ENCODE data around the gene DOCK11.

The DOCK11 gene

GRCh38 chrX:118660085-118660484 lies 164.5 kb downstream of the DOCK11 start:
- H3K27me3 ChIP-seq (ENCODE audit: low read depth) = no peaks in the 10 kb centered on the region
- H3K9me3 ChIP-seq = no peaks in the 10 kb centered on the region
- H3K4me3 ChIP-seq = no peak overlapping the region
- H3K4me1 ChIP-seq = no peaks in the 10 kb centered on the region
- in situ Hi-C loops (cut with MboI; ENCODE audit: low sequenced_read_pairs) = no loop called here
- no peaks in the 10 kb centered on the region for H3K36me3 ChIP-seq (replicated peaks)
- DNase-seq (ENCODE audit: low spot score in 2 of 2) = no peak

- in situ Hi-C loops (cut with MboI; ENCODE audit: low sequenced_read_pairs) = no loop called here
- Histone ChIP-seq H3K4me3 (no peak overlapping the region), H3K27me3 (ENCODE audit: low read depth) (no peaks in the 10 kb centered on the region), H3K4me1 (peaks cover 12% of the 10 kb centered on the region), H3K36me3 (replicated peaks) (no peaks in the 10 kb centered on the region), H3K9me3 (no peaks in the 10 kb centered on the region)
- DNase-seq (ENCODE audit: low spot score in 2 of 2) = no peak
Measured at GRCh38 chrX:118665204-118665603, 169.6 kb downstream of the DOCK11 start.

DNA sequence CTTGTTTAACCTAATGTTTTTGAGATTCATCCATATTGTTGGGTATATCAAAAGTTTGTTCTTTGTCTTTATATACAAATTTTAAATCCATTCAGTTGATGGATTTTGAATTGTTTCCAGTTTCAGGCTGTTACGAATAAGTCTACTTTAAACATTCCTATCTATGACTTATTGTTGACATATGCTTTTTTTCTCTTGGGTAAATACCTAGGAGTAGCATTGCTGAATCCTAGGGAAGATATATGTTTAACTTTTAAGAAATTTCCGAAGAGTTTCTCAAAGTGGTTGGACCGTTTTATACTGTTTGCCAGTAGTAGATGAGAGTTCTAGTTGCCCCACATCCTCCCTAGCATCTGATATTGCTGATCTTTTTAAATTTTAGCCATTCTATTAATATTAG lies 170.9 kb downstream of the DOCK11 start:
- Histone ChIP-seq H3K9me3 (no peaks in the 10 kb centered on the region), H3K27me3 (ENCODE audit: low read depth) (no peaks in the 10 kb centered on the region), H3K36me3 (replicated peaks) (no peaks in the 10 kb centered on the region), H3K4me1 (peaks cover 12% of the 10 kb centered on the region), H3K4me3 (no peak overlapping the region)
- in situ Hi-C loops (cut with MboI; ENCODE audit: low sequenced_read_pairs) = no loop called here
- no peak for DNase-seq (ENCODE audit: low spot score in 2 of 2)

GRCh38 chrX:118669435-118669834 lies 173.8 kb downstream of the DOCK11 start:
- in situ Hi-C loops (cut with MboI; ENCODE audit: low sequenced_read_pairs) = no loop called here

DNA sequence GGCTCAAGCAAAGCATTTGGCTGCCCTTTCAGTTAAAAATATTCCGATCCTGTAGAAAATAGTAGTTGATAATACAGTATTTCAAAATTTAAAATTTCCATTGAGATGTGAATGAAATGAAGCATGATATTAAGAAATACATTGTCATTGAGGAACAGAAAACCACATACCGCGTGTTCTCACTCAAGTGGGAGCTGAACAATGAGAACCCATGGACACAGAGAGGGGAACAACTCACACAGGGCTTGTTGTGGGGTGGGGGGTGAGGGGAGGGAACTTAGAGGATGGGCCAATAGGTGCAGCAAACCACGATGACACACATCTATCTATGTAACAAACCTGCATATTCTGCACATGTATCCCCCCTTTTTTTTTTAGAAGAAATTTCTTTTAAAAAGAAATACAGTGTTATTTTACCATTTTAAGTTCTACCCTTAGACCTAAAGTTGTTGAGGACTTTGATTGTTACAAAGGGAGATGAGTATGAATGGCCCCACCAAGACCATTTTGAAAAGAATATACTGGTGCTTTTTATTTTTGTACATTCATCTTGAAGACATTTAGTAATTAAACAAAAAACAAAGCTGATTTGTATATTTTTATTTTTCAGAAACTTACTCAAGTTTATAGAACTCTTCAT lies 179.8 kb downstream of the DOCK11 start:
- H3K36me3 ChIP-seq (replicated peaks) = no peaks in the 10 kb centered on the region
- H3K4me3 ChIP-seq = no peak overlapping the region
- no peaks in the 10 kb centered on the region for H3K4me1 ChIP-seq
- in situ Hi-C loops (cut with MboI; ENCODE audit: low sequenced_read_pairs) = no loop called here
- no peaks in the 10 kb centered on the region for H3K27me3 ChIP-seq (ENCODE audit: low read depth)
- no peaks in the 10 kb centered on the region for H3K9me3 ChIP-seq
- DNase-seq (ENCODE audit: low spot score in 2 of 2) = no peak

More at GRCh38 chrX:118669435-118669834, 173.8 kb downstream of the DOCK11 start:
- Histone ChIP-seq H3K9me3 (no peaks in the 10 kb centered on the region), H3K4me3 (no peak overlapping the region), H3K36me3 (replicated peaks) (no peaks in the 10 kb centered on the region), H3K4me1 (peaks cover 12% of the 10 kb centered on the region), H3K27me3 (ENCODE audit: low read depth) (no peaks in the 10 kb centered on the region)
- no peak for DNase-seq (ENCODE audit: low spot score in 2 of 2)

- in situ Hi-C loops (cut with MboI; ENCODE audit: low sequenced_read_pairs) = no loop called here
- H3K27me3 ChIP-seq (ENCODE audit: low read depth) = no peaks in the 10 kb centered on the region
- no peaks in the 10 kb centered on the region for H3K36me3 ChIP-seq (replicated peaks)
- H3K4me3 ChIP-seq = no peak overlapping the region
- no peak for DNase-seq (ENCODE audit: low spot score in 2 of 2)
- no peaks in the 10 kb centered on the region for H3K4me1 ChIP-seq
- H3K9me3 ChIP-seq = no peaks in the 10 kb centered on the region
Measured at GRCh38 chrX:118675966-118676349, 180.3 kb downstream of the DOCK11 start.

- Histone ChIP-seq H3K36me3 (replicated peaks) (no peaks in the 10 kb centered on the region), H3K9me3 (no peaks in the 10 kb centered on the region), H3K4me3 (no peak overlapping the region), H3K27me3 (ENCODE audit: low read depth) (no peaks in the 10 kb centered on the region), H3K4me1 (peaks cover 7% of the 10 kb centered on the region)
- in situ Hi-C loops (cut with MboI; ENCODE audit: low sequenced_read_pairs) = no loop called here
- DNase-seq (ENCODE audit: low spot score in 2 of 2) = no peak
Measured at GRCh38 chrX:118677318-118677717, 181.7 kb downstream of the DOCK11 start.

GRCh38 chrX:118679290-118679689 lies 183.7 kb downstream of the DOCK11 start:
- H3K27me3 ChIP-seq (ENCODE audit: low read depth) = no peaks in the 10 kb centered on the region

DNA sequence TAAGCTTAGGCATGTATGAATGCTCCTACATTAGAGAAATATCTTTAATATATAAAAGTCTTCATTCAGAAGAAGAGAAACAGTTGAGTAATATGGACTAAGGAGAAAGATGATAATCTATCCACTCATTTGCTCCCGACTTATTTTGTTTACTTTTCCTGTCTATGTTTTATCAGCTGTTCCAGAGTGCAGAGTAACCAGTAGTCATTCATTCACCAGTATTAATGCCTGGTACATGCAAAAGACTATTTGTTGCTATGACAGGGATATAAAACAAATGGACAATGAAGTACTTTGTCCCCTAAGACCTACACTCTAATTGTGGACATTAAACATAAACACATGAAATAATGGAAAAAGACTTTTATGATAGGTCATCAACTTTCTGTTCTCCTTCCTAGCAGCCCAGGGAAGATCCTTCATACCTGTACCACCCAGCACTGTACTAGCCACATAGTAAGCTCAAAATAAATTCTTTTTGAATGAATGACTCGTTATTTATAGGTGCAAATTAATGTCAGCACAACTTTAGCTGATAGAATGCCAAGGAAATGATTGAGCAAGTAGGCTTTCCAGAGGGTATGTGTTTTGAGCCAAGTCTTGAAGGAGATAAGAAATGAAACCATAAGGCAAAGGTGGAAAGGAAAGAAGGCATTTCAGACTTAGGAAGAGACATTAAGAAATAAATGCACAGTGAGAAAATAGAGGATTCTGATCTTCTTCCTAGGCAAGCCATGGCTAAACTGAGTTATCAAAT lies 186.8 kb downstream of the DOCK11 start:
- in situ Hi-C loops (cut with MboI; ENCODE audit: low sequenced_read_pairs) = no loop called here
- no peak for DNase-seq (ENCODE audit: low spot score in 2 of 2)
- Histone ChIP-seq H3K36me3 (replicated peaks) (no peaks in the 10 kb centered on the region), H3K4me3 (no peak overlapping the region), H3K27me3 (ENCODE audit: low read depth) (no peaks in the 10 kb centered on the region), H3K9me3 (no peaks in the 10 kb centered on the region), H3K4me1 (peaks cover 7% of the 10 kb centered on the region)

More at GRCh38 chrX:118679290-118679689, 183.7 kb downstream of the DOCK11 start:
- H3K36me3 ChIP-seq (replicated peaks) = no peaks in the 10 kb centered on the region
- peaks cover 7% of the 10 kb centered on the region for H3K4me1 ChIP-seq
- DNase-seq (ENCODE audit: low spot score in 2 of 2) = no peak
- in situ Hi-C loops (cut with MboI; ENCODE audit: low sequenced_read_pairs) = no loop called here
- H3K9me3 ChIP-seq = no peaks in the 10 kb centered on the region
- H3K4me3 ChIP-seq = no peak overlapping the region

- Histone ChIP-seq H3K4me1 (peaks cover 7% of the 10 kb centered on the region), H3K4me3 (no peak overlapping the region), H3K9me3 (no peaks in the 10 kb centered on the region), H3K36me3 (replicated peaks) (no peaks in the 10 kb centered on the region), H3K27me3 (ENCODE audit: low read depth) (no peaks in the 10 kb centered on the region)
- in situ Hi-C loops (cut with MboI; ENCODE audit: low sequenced_read_pairs) = no loop called here
- DNase-seq (ENCODE audit: low spot score in 2 of 2) = no peak
Measured at GRCh38 chrX:118685393-118685792, 189.8 kb downstream of the DOCK11 start.

- Histone ChIP-seq H3K36me3 (replicated peaks) (no peaks in the 10 kb centered on the region), H3K9me3 (no peaks in the 10 kb centered on the region), H3K27me3 (ENCODE audit: low read depth) (no peaks in the 10 kb centered on the region), H3K4me1 (no peaks in the 10 kb centered on the region), H3K4me3 (no peak overlapping the region)
- in situ Hi-C loops (cut with MboI; ENCODE audit: low sequenced_read_pairs) = no loop called here
- DNase-seq (ENCODE audit: low spot score in 2 of 2) = no peak
Measured at GRCh38 chrX:118688935-118689334, 193.3 kb downstream of the DOCK11 start.

DNA sequence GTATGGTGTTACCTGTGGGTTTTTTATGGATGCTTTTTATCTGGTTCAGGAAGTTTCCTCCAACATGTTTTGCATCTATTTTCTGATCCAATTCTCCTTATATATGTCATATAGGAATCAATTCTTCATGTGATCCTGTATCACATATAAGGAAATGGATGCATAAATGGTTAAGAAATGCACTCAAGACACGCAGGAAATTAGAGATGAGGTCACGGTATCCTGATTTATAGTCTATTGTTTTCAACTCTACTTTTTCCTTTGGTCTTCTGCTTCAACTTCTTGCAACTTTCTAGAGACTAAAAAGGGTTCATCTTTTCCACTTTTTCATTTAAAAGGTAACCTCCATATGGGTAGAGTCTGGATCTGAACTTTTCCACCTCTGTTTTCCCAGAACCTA lies 198.2 kb downstream of the DOCK11 start:
- no peaks in the 10 kb centered on the region for H3K36me3 ChIP-seq (replicated peaks)
- in situ Hi-C loops (cut with MboI; ENCODE audit: low sequenced_read_pairs) = no loop called here
- H3K27me3 ChIP-seq (ENCODE audit: low read depth) = no peaks in the 10 kb centered on the region
- H3K4me1 ChIP-seq = no peaks in the 10 kb centered on the region
- H3K9me3 ChIP-seq = no peaks in the 10 kb centered on the region
- no peak for DNase-seq (ENCODE audit: low spot score in 2 of 2)
- no peak overlapping the region for H3K4me3 ChIP-seq

DNA sequence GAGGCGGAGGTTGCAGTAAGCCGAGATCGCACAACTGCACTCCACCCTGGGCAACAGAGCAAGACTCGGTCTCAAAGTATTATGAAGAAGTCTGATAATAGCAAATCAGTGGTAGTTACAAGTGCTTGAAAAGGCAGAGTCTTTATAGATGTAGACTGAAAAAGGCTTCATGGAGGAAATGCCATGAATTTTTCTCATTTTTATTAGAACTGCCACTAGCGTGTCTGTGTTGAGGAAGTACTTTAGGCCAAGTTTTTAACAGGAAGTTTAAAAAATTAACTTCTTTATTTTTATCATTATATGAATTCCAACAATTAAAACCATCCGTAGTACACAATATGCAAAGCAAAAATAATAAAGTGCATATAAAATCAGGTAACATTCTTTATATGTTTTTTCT lies 199.0 kb downstream of the DOCK11 start:
- in situ Hi-C loops (cut with MboI; ENCODE audit: low sequenced_read_pairs) = no loop called here
- H3K9me3 ChIP-seq = no peaks in the 10 kb centered on the region
- no peaks in the 10 kb centered on the region for H3K27me3 ChIP-seq (ENCODE audit: low read depth)
- no peaks in the 10 kb centered on the region for H3K4me1 ChIP-seq
- no peaks in the 10 kb centered on the region for H3K36me3 ChIP-seq (replicated peaks)
- H3K4me3 ChIP-seq = no peak overlapping the region
- DNase-seq (ENCODE audit: low spot score in 2 of 2) = no peak

- Histone ChIP-seq H3K4me3 (no peak overlapping the region), H3K27me3 (ENCODE audit: low read depth) (no peaks in the 10 kb centered on the region), H3K9me3 (no peaks in the 10 kb centered on the region), H3K36me3 (replicated peaks) (no peaks in the 10 kb centered on the region), H3K4me1 (peaks cover 4% of the 10 kb centered on the region; the same call in 1 of the 2 replicates)
- DNase-seq (ENCODE audit: low spot score in 2 of 2) = no peak
- in situ Hi-C loops (cut with MboI; ENCODE audit: low sequenced_read_pairs) = no loop called here
Measured at GRCh38 chrX:118698516-118699170, 203.0 kb downstream of the DOCK11 start.
